Colonic mucosa (tissue), 4 donors: ENCODE data around the gene SETBP1. TPM values are rescaled to one million over a fixed set of nuclear protein-coding genes. Genes with fewer than 3 reads are reported as not detected.

Source experiments
- DNase-seq: peaks from one replicate; pipeline ENCODE4 v3.0.0-alpha.2; 2020
- H3K27ac ChIP-seq: fragments of 200-600 bp; one replicate; pipeline ENCODE4 v1.8.0; 2021
- H3K27me3 ChIP-seq: fragments of 200-600 bp; one replicate; pipeline ENCODE4 v1.8.0; 2021
- H3K36me3 ChIP-seq: fragments of 200-600 bp; one replicate; pipeline ENCODE4 v1.8.0; 2021
- H3K4me1 ChIP-seq: fragments of 200-600 bp; one replicate; pipeline ENCODE4 v1.8.0; 2021; ENCODE audit warnings: mild to moderate bottlenecking
- H3K4me3 ChIP-seq: fragments of 200-600 bp; one replicate; pipeline ENCODE4 v1.8.0; 2021
- H3K9ac ChIP-seq, 2 donors: one replicate each; pipeline ENCODE4 v1.7.0; 2013; ENCODE audit warnings: control low read depth in 2 of 2, low read depth in 2 of 2, low read length in 2 of 2
- H3K9me3 ChIP-seq: fragments of 200-600 bp; one replicate; pipeline ENCODE4 v1.8.0; 2021
- CTCF ChIP-seq: fragments of 200-600 bp; IDR thresholded peaks from one replicate; pipeline ENCODE4 v1.8.0; 2022; ENCODE audit warnings: antibody characterized with exemption, mild to moderate bottlenecking
- intact Hi-C: fragments of 100-400 bp; cut with DNase I; formaldehyde crosslinking; loops from one replicate; pipeline ENCODE4 v1.14.1; 2022
- total RNA-seq, 2 donors: library from RNA; stranded (reverse); fragmentation: NEBNext Ultra II Directional in 1 of 2; extraction: Animal tissue kit (Norgen Biotek cat#: 25700) in 1 of 2; gene quantifications; one replicate each; pipeline ENCODE4 v1.2.1, GENCODE V29; 2021
- donor health status: healthy.
- donor health status: DM: no; HTN: no; CAD: no.
- donor health status: DM: no; HTN: no; CAD: no.

Gene SETBP1
- total RNA-seq, 2 donors from 2014 or later: 9.6 to 11.8 TPM

- Histone ChIP-seq H3K9me3 (no peaks in the 10 kb centered on the region), H3K36me3 (no peaks in the 10 kb centered on the region), H3K9ac (no peak overlapping the region), H3K27me3 (no peaks in the 10 kb centered on the region), H3K4me1 (no peaks in the 10 kb centered on the region), H3K4me3 (no peak overlapping the region), H3K27ac (no peak overlapping the region)
- intact Hi-C loops: no loop called here
- DNase-seq: no peak
- no peak for TF ChIP-seq CTCF
These were observed 110.2 kb downstream of the SETBP1 start for GRCh38 chr18:44790860-44791259.

- TF ChIP-seq CTCF: no peak
- intact Hi-C loops: no loop called here
- Histone ChIP-seq H3K36me3 (no peaks in the 10 kb centered on the region), H3K4me1 (no peaks in the 10 kb centered on the region), H3K27ac (no peak overlapping the region), H3K9ac (no peak overlapping the region), H3K4me3 (no peak overlapping the region), H3K27me3 (no peaks in the 10 kb centered on the region), H3K9me3 (no peaks in the 10 kb centered on the region)
- DNase-seq: no peak
These were observed 110.8 kb downstream of the SETBP1 start for GRCh38 chr18:44791520-44791919.

DNA sequence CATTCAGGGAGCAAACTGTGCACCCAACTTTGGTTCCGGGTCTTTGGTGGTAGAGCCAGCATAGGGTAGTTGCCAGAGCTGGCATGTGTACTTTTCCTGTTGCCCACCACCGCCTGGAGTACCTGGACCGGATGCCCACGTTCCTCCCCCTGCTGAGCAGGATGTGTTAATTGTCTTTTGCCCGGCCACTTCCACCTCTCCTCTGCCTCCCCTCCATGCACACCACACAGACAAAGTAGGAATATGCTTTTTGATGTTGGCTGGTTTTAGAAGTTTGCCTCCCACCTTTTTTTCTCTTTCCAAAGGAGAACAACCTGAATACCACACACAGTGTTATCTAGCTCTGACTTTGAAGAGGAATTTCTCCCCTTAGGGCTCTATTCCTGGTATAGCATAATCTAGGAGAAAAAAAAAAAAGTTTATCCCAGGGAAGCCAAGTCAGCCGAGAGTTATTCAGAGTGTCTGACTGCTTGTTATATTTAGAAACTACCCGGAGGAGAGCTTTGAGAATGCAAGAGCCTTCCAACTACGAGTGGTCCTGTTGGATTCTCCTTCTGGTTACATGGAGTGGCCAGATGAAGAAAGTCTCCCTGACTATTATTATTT lies 111.9 kb downstream of the SETBP1 start:
- no peak overlapping the region for H3K4me3 ChIP-seq
- no peak for DNase-seq
- no peaks in the 10 kb centered on the region for H3K9me3 ChIP-seq
- H3K36me3 ChIP-seq: no peaks in the 10 kb centered on the region
- TF ChIP-seq CTCF: no peak
- no peaks in the 10 kb centered on the region for H3K27me3 ChIP-seq
- intact Hi-C loops: no loop called here
- no peak overlapping the region for H3K27ac ChIP-seq
- no peak overlapping the region for H3K9ac ChIP-seq
- no peaks in the 10 kb centered on the region for H3K4me1 ChIP-seq

DNA sequence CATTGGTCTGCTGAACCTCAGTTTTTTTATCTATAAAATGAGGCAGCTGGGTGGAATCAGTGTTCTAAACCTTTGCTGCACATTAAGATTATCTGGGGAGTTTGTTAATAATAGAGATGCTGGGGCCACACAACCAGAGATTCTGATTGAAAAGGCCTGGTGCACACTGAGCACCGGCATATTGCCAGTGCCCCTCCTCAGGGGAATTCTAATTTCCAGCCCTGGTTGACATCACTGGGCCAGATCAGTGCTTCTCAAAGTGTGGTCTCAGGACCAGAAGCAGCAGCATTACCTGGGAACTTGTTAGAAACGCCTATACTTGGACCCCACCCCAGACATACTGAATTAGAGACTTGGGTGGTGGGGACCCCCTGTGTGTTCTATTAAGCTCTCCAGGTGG lies 112.5 kb downstream of the SETBP1 start:
- no peaks in the 10 kb centered on the region for H3K4me1 ChIP-seq
- no peaks in the 10 kb centered on the region for H3K27me3 ChIP-seq
- no peak for TF ChIP-seq CTCF
- H3K27ac ChIP-seq: no peak overlapping the region
- H3K9ac ChIP-seq: no peak overlapping the region
- intact Hi-C loops: no loop called here
- H3K36me3 ChIP-seq: no peaks in the 10 kb centered on the region
- DNase-seq: no peak
- no peak overlapping the region for H3K4me3 ChIP-seq
- H3K9me3 ChIP-seq: no peaks in the 10 kb centered on the region

DNA sequence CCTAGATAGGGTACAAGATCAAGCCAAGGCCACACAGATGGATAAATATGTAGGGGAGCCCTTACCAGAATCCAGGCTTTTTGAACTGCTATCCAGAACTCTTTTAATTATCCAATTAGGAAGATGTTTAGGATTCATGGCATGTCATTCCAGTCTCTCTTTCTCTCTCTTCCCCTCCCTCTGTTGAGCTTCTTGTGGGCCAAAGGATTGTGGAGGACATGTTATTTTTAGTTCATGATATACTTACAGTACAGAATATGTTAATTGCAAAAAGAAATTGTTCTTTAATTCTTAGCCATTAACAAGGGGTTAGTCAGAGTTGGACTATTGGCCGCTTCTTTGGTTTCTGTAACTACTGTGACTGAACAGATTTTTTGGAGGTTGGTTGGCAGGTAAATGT lies 113.0 kb downstream of the SETBP1 start:
- intact Hi-C loops: no loop called here
- Histone ChIP-seq H3K27me3 (no peaks in the 10 kb centered on the region), H3K36me3 (no peaks in the 10 kb centered on the region), H3K9ac (no peak overlapping the region), H3K4me3 (no peak overlapping the region), H3K4me1 (no peaks in the 10 kb centered on the region), H3K27ac (no peak overlapping the region), H3K9me3 (no peaks in the 10 kb centered on the region)
- TF ChIP-seq CTCF: no peak
- DNase-seq: no peak

DNA sequence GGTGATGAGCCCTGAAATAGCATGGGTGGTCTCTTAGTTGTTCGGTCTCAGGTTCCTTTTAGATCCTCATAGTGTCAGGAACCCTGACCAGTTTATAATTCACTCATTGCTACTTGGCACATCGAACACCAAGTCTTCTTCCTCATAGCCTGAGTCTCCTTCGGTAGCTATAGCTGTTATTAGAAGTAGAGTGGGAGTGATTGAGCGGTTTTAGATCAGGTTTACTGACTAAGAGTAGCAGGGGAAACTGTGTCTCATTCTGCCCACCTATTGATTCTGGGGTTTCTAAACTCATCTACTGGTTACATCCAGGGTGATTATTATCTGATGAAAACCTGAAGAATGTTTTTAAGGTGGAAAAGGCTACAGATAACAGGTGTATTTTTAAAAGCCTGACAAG lies 114.6 kb downstream of the SETBP1 start:
- no peak for DNase-seq
- TF ChIP-seq CTCF: no peak
- no peaks in the 10 kb centered on the region for H3K4me1 ChIP-seq
- no peaks in the 10 kb centered on the region for H3K9me3 ChIP-seq
- H3K36me3 ChIP-seq: no peaks in the 10 kb centered on the region
- no peak overlapping the region for H3K9ac ChIP-seq
- intact Hi-C loops: no loop called here
- H3K27ac ChIP-seq: no peak overlapping the region
- no peak overlapping the region for H3K4me3 ChIP-seq
- no peaks in the 10 kb centered on the region for H3K27me3 ChIP-seq
